ENCODE data around the gene LARGE1.

The LARGE1 gene

DNA sequence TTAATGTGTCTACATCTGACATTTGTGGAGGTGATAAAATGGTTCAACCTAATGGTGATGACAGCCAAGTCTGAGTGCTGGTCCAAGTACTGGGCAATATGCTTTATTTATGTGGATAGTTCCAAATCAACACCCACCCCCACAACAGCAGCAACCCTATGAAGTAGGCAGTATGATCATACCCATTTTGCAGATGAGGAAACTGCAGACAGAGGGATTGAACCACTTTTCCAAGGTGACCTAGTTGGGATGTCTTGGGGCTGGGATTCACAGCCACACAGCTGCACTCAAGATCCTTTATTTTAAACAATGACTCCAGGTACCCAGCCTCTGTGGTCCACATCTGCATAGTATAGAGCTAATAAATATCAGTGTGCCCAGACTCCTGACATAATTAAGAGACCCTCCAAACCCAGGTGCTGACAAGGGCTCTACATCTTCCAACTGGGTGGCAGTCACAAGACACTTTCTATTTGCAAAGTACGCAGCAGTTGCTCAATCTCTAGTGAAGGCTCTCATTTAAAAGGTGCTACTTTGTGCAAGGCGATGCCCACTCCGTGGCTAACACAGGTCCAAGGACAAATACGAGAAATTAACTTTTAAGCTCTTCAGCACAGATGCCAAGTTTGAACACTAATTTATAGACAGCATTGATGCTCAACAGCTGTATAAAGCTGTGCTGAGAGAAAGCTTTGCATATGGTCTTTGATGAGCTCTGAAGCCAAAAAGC is 426.6 kb downstream of the LARGE1 start:
- H3K27me3 ChIP-seq (ENCODE audit: insufficient read depth, low read length, poor library complexity, severe bottlenecking) = no peaks in the 10 kb centered on the region
- no peaks in the 10 kb centered on the region for H3K4me1 ChIP-seq (ENCODE audit: insufficient read depth, low read length, poor library complexity, severe bottlenecking)
- H3K4me3 ChIP-seq (ENCODE audit: low read length, poor library complexity, severe bottlenecking) = no peak overlapping the region
- H3K79me2 ChIP-seq (ENCODE audit: insufficient read depth, low read length) = no peaks in the 10 kb centered on the region
- peaks cover 2% of the 10 kb centered on the region; the same call in 1 of the 2 replicates for H3K9me3 ChIP-seq (ENCODE audit: insufficient read depth, low read depth, low read length)
- no peaks in the 10 kb centered on the region for H4K20me1 ChIP-seq (ENCODE audit: insufficient read depth, low read length, poor library complexity, severe bottlenecking)
- no peaks in the 10 kb centered on the region for H3K9me2 ChIP-seq (replicated peaks; ENCODE audit: low read depth, low read length)
- H3K9ac ChIP-seq (ENCODE audit: low read depth, low read length, poor library complexity, severe bottlenecking) = no peak overlapping the region
- H3K36me3 ChIP-seq (ENCODE audit: insufficient read depth, low read length) = no peaks in the 10 kb centered on the region
- H3F3A ChIP-seq (ENCODE audit: low read depth) = no peaks in the 10 kb centered on the region
- H2AFZ ChIP-seq (ENCODE audit: low read length) = no peak overlapping the region
- TF ChIP-seq, protein P1, sequence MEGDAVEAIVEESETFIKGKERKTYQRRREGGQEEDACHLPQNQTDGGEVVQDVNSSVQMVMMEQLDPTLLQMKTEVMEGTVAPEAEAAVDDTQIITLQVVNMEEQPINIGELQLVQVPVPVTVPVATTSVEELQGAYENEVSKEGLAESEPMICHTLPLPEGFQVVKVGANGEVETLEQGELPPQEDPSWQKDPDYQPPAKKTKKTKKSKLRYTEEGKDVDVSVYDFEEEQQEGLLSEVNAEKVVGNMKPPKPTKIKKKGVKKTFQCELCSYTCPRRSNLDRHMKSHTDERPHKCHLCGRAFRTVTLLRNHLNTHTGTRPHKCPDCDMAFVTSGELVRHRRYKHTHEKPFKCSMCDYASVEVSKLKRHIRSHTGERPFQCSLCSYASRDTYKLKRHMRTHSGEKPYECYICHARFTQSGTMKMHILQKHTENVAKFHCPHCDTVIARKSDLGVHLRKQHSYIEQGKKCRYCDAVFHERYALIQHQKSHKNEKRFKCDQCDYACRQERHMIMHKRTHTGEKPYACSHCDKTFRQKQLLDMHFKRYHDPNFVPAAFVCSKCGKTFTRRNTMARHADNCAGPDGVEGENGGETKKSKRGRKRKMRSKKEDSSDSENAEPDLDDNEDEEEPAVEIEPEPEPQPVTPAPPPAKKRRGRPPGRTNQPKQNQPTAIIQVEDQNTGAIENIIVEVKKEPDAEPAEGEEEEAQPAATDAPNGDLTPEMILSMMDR (conservative IDR thresholded peaks at IDR 0.05; ENCODE audit: low read length) = no peak
- TF ChIP-seq EZH2phosphoT487 (IDR thresholded peaks at IDR 0.05; ENCODE audit: borderline replicate concordance) = no peak
- no peak overlapping the region for H3K4me2 ChIP-seq (ENCODE audit: low read depth, low read length, poor library complexity, severe bottlenecking)

DNA sequence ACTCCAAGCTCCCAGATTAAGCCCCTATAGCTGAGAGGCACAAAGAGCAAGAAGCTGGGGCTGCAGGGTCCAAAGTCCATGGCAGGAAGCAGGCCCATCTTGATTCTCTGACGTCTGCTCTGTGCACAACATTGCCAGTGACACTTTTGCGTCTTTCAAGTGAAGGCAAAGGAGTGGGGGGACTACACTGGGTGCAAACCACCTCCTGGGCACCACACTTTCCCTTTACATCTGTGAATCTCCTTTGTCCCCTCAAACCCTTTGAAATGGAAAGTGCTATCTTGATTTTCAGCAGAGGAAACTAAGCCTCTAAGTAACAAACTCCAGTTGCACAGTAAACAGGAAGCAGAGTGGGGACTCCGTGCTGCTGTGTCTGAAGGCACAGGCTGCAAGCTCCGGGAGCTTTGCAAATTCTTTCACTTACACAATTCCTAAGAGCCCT is 428.0 kb downstream of the LARGE1 start:
- TF ChIP-seq, protein P1 (conservative IDR thresholded peaks at IDR 0.05; ENCODE audit: low read length) = no peak
- TF ChIP-seq EZH2phosphoT487 (IDR thresholded peaks at IDR 0.05; ENCODE audit: borderline replicate concordance) = no peak
- Histone ChIP-seq H3K9me2 (replicated peaks; ENCODE audit: low read depth, low read length) (no peaks in the 10 kb centered on the region), H3K4me2 (ENCODE audit: low read depth, low read length, poor library complexity, severe bottlenecking) (no peak overlapping the region), H3K36me3 (ENCODE audit: insufficient read depth, low read length) (no peaks in the 10 kb centered on the region), H2AFZ (ENCODE audit: low read length) (no peak overlapping the region), H3K9me3 (ENCODE audit: insufficient read depth, low read depth, low read length) (peaks cover 2% of the 10 kb centered on the region; the same call in 1 of the 2 replicates), H3K79me2 (ENCODE audit: insufficient read depth, low read length) (no peaks in the 10 kb centered on the region), H3K9ac (ENCODE audit: low read depth, low read length, poor library complexity, severe bottlenecking) (no peak overlapping the region), H3K4me1 (ENCODE audit: insufficient read depth, low read length, poor library complexity, severe bottlenecking) (no peaks in the 10 kb centered on the region), H3F3A (ENCODE audit: low read depth) (no peaks in the 10 kb centered on the region), H3K27me3 (ENCODE audit: insufficient read depth, low read length, poor library complexity, severe bottlenecking) (no peaks in the 10 kb centered on the region), H3K4me3 (ENCODE audit: low read length, poor library complexity, severe bottlenecking) (no peak overlapping the region), H4K20me1 (ENCODE audit: insufficient read depth, low read length, poor library complexity, severe bottlenecking) (no peaks in the 10 kb centered on the region)

DNA sequence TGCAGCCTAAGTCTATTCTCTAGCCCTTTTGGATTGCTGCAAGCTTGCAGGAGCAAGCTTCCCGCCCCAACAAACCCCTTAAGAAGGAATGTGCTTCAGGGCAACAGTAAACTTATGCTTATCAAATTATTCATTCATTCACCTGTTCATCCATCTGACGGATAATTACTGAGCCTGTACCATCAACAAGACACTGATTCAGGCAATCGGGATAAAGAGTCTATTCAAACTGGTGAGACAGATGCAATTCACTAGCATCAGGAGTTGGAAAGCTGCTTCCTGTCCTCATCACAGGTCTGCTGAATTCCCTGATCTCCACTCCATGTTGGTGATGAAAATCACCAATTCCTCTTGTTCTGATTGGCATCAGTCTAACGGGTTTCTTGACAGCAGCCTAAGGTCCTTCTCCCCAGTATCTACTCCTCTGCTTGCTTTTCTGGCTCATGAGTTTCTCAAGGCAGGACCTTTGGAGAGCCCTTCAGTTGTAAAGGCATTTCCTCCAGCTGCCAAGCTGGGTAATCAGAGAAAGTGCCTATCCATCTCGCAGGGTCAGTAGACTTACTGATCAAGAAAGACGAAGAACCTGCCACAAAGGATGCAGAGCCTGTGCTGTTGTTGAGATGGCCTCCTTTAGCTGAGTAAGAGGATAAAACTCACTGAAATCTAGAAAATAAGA is 433.1 kb downstream of the LARGE1 start:
- H3K4me1 ChIP-seq (ENCODE audit: insufficient read depth, low read length, poor library complexity, severe bottlenecking) = no peaks in the 10 kb centered on the region
- no peak for TF ChIP-seq EZH2phosphoT487 (IDR thresholded peaks at IDR 0.05; ENCODE audit: borderline replicate concordance)
- TF ChIP-seq, protein P1 (conservative IDR thresholded peaks at IDR 0.05; ENCODE audit: low read length) = no peak
- no peaks in the 10 kb centered on the region for H3F3A ChIP-seq (ENCODE audit: low read depth)

More for the DNA sequence above, 433.1 kb downstream of the LARGE1 start:
- Histone ChIP-seq H2AFZ (ENCODE audit: low read length) (no peak overlapping the region), H4K20me1 (ENCODE audit: insufficient read depth, low read length, poor library complexity, severe bottlenecking) (no peaks in the 10 kb centered on the region), H3K4me3 (ENCODE audit: low read length, poor library complexity, severe bottlenecking) (no peak overlapping the region), H3K9me2 (replicated peaks; ENCODE audit: low read depth, low read length) (no peaks in the 10 kb centered on the region), H3K27me3 (ENCODE audit: insufficient read depth, low read length, poor library complexity, severe bottlenecking) (no peaks in the 10 kb centered on the region), H3K4me2 (ENCODE audit: low read depth, low read length, poor library complexity, severe bottlenecking) (no peak overlapping the region), H3K9me3 (ENCODE audit: insufficient read depth, low read depth, low read length) (no peaks in the 10 kb centered on the region), H3K79me2 (ENCODE audit: insufficient read depth, low read length) (no peaks in the 10 kb centered on the region), H3K9ac (ENCODE audit: low read depth, low read length, poor library complexity, severe bottlenecking) (no peak overlapping the region), H3K36me3 (ENCODE audit: insufficient read depth, low read length) (no peaks in the 10 kb centered on the region)
